ENCODE measurements around the gene TMEM253. TPM values are rescaled to one million over a fixed set of nuclear protein-coding genes. Genes with fewer than 3 reads are reported as not detected.

TMEM253 gene
- total and polyA plus RNA-seq, 9 of the 15 experiments (the other 6 are each of a cell fraction or from before 2014, with no cell fraction given) = 0.11 to 0.61 (median 0.26) TPM; not detected in 3

GRCh38 chr14:21098892-21099595 is 1.8 kb upstream of the TMEM253 start (continued):
- TF ChIP-seq EGR1 (conservative IDR thresholded peaks at IDR 0.05) (0 out of 2 replicates have a peak, but pooled peaks have one; percentile 1), ZNF740 (CRISPR knock-in tag; IDR thresholded peaks at IDR 0.05) (no peak), ZNF740 (tag; IDR thresholded peaks at IDR 0.05) (0 out of 4 replicates have a peak, but pooled peaks of 1 of the 2 experiments have one; percentile 31), ELF1 (tag; IDR thresholded peaks at IDR 0.05) (peak; percentile 8; the same call in 1 of the 2 replicates)

- WGBS (ENCODE audit: insufficient coverage, low coverage, missing lambda C conversion rate) = 78% methylated on average over 5 of the region's 5 CpGs
- CTCF ChIA-PET (ENCODE audit: low intra/inter-chr PET ratio) = no interaction called here
- intact Hi-C loops (cut with micrococcal nuclease) (no loop called here), in situ Hi-C loops (cut with MboI) (no loop called here)
- no peak for ATAC-seq
- no peak for DNase-seq (ENCODE audit: extremely low read depth in 1 of 4, low spot score in 3 of 4)
- Histone ChIP-seq H3K9me3 (replicated peaks; ENCODE audit: control insufficient read depth, insufficient read depth, low read depth, low read length) (no peaks in the 10 kb centered on the region), H3K79me2 (ENCODE audit: control insufficient read depth, insufficient read depth, low read length) (0 out of 3 replicates have a peak, but pooled peaks cover 6% of the 10 kb centered on the region), H4K20me1 (replicated peaks; ENCODE audit: control insufficient read depth, insufficient read depth, low read length) (no peaks in the 10 kb centered on the region), H2AFZ (ENCODE audit: low read depth, low read length) (no peak overlapping the region; the same call in 1 of the 2 replicates), H3K9ac (ENCODE audit: insufficient read depth in 1 of 2, low read depth in 2 of 2, low read length in 2 of 2) (no peak overlapping the region), H3K36me3 (ENCODE audit: control insufficient read depth, insufficient read depth, low read length) (no peaks in the 10 kb centered on the region), H3K27ac (ENCODE audit: extremely low read depth, low read depth, low read length) (no peak overlapping the region), H3K9me1 (ENCODE audit: control insufficient read depth, insufficient read depth, low read length) (no peaks in the 10 kb centered on the region), H3K4me1 (replicated peaks in 1 of 2; ENCODE audit: control insufficient read depth in 2 of 2, insufficient read depth in 2 of 2, low read length in 2 of 2) (peaks cover 29 to 33% of the 10 kb centered on the region in 2 experiments), H3K4me3 (no peak overlapping the region), H3K4me2 (ENCODE audit: insufficient read depth, low read length) (peak overlapping the region; percentile 64; the same call in 1 of the 2 replicates), H3K27me3 (ENCODE audit: control insufficient read depth in 2 of 2, insufficient read depth in 2 of 2, low read length in 2 of 2) (no peaks in the 10 kb centered on the region)
- FAIRE-seq = no peak
- TF ChIP-seq HOMEZ (CRISPR knock-in tag; IDR thresholded peaks at IDR 0.05) (no peak), SMAD2 (IDR thresholded peaks at IDR 0.05; ENCODE audit: low read depth, low read length) (no peak), CBFB (CRISPR knock-in tag; IDR thresholded peaks at IDR 0.05) (no peak), ZNF239 (CRISPR knock-in tag; IDR thresholded peaks at IDR 0.05) (no peak), NELFE (IDR thresholded peaks at IDR 0.05; ENCODE audit: insufficient read depth, insufficient read length) (no peak), ZKSCAN3 (CRISPR knock-in tag; IDR thresholded peaks at IDR 0.05) (no peak)
- BruUV-seq (replicated peaks) = no TSS peak
- POLR2A ChIA-PET = interaction anchor here (0.8 kb wide), 1 partner anchor 93 kb away, joined by 3 read pairs; no protein-coding TSS in a partner anchor
Measured at GRCh38 chr14:21099596-21099985, 1.3 kb upstream of the TMEM253 start.

Measured in K562 (cell line).